ENCODE measurements around the gene SCARB2.

The SCARB2 gene

GRCh38 chr4:76238701-76239100 lies 25.1 kb upstream of the SCARB2 start:
- DNase-seq (ENCODE audit: low spot score) = no peak
- TF ChIP-seq CTCF (IDR thresholded peaks at IDR 0.05; ENCODE audit: extremely low read depth, insufficient read depth, missing control alignments) = no peak
- in situ Hi-C loops (cut with MboI; ENCODE audit: low pct_unique_long_range_greater_than_20kb, low sequenced_read_pairs, unreplicated experiment) = no loop called here

GRCh38 chr4:76238236-76238635 lies 24.6 kb upstream of the SCARB2 start:
- DNase-seq (ENCODE audit: low spot score) = no peak
- TF ChIP-seq CTCF (IDR thresholded peaks at IDR 0.05; ENCODE audit: extremely low read depth, insufficient read depth, missing control alignments) = no peak
- in situ Hi-C loops (cut with MboI; ENCODE audit: low pct_unique_long_range_greater_than_20kb, low sequenced_read_pairs, unreplicated experiment) = no loop called here

DNA sequence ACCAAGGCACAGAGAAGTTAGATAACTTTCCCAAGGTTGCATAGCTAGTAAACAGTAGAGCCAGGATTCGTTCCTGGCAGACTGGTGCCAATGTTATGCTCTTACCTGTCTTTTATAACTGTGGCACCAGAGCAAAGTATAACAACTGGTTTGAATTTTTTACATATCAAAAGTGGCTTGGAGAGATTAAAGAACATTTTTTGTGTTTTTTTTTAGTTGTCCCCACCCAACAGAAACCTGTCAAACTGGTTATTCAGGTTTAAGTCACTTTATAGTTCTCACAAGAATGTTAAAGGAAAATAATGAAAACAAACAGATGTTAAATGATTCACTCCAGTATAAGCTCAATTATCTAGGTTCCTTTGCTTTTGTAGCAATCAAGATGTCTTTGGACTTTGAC lies 22.3 kb upstream of the SCARB2 start:
- in situ Hi-C loops (cut with MboI; ENCODE audit: low pct_unique_long_range_greater_than_20kb, low sequenced_read_pairs, unreplicated experiment) = no loop called here
- TF ChIP-seq CTCF (IDR thresholded peaks at IDR 0.05; ENCODE audit: extremely low read depth, insufficient read depth, missing control alignments) = no peak
- DNase-seq (ENCODE audit: low spot score) = no peak

DNA sequence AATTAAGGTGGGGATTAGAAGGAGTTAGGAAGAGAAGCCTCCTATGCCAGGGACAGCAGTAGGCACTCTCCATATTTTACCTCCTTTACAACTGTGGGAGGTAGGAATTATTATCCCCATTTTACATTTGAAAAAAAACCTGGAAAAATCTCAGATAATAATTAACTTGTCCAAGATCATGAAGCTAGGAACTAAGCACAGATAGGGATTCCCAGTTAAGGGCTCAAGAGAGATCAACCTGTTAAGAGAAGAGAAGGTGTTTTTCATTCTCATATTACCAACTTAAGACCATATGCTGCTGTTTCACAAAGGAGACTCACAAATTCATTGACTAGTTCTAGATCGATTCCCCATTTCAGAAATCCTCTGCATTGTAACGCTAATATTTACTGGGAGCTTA lies 21.8 kb upstream of the SCARB2 start:
- TF ChIP-seq CTCF (IDR thresholded peaks at IDR 0.05; ENCODE audit: extremely low read depth, insufficient read depth, missing control alignments) = no peak
- in situ Hi-C loops (cut with MboI; ENCODE audit: low pct_unique_long_range_greater_than_20kb, low sequenced_read_pairs, unreplicated experiment) = no loop called here
- no peak for DNase-seq (ENCODE audit: low spot score)

DNA sequence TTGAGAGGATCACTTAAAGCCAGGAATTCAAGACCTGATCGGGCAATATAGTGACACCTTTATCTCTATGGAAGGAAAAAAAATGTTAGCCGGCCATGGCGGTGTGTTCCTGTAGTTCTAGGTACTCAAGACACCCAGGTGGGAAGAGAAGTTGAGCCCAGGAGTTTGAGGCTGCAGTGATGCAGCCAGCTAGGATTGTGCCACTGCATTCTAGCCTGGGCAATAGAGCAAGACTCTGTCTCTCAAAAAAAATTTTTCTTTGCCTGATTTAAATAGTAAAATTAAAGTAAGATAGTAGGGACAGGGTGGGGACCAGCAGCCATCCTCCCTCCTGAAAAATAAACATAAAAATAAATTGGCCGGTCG lies 21.0 kb upstream of the SCARB2 start:
- no peak for DNase-seq (ENCODE audit: low spot score)
- TF ChIP-seq CTCF (IDR thresholded peaks at IDR 0.05; ENCODE audit: extremely low read depth, insufficient read depth, missing control alignments) = no peak
- in situ Hi-C loops (cut with MboI; ENCODE audit: low pct_unique_long_range_greater_than_20kb, low sequenced_read_pairs, unreplicated experiment) = no loop called here

GRCh38 chr4:76233967-76234678 lies 20.5 kb upstream of the SCARB2 start:
- in situ Hi-C loops (cut with MboI; ENCODE audit: low pct_unique_long_range_greater_than_20kb, low sequenced_read_pairs, unreplicated experiment) = no loop called here
- no peak for TF ChIP-seq CTCF (IDR thresholded peaks at IDR 0.05; ENCODE audit: extremely low read depth, insufficient read depth, missing control alignments)
- DNase-seq (ENCODE audit: low spot score) = no peak

Data from GM13977 (cell line).